NCI-H1436 (cell line): ENCODE measurements around the gene HAGHL.
A peak's percentile ranks its signal among the peaks of the same experiment; 100 is the strongest.

Source experiments
- DNase-seq: peaks from one replicate; lab custom pipeline; 2025; lab: John Stamatoyannopoulos, UW

The HAGHL gene

GRCh38 chr16:726438-727290 lies at the start of gene HAGHL, which contains the start of gene CCDC78:
TSS of gene HAGHL (plus strand) at chr16:727106. CDS start at chr16:727510, 404 bp downstream.
TSS of gene CCDC78 (minus strand) at chr16:726443. CDS start at chr16:726367, 76 bp downstream.
- DNase-seq = peak; percentile 12

GRCh38 chr16:677316-678190 lies 49.4 kb upstream of the HAGHL start:
- peak; percentile 27 for DNase-seq

- DNase-seq = no peak
Measured at GRCh38 chr16:678209-678857, 48.6 kb upstream of the HAGHL start.

- DNase-seq = peak; percentile 74
Measured at GRCh38 chr16:678858-679813, 47.8 kb upstream of the HAGHL start.

GRCh38 chr16:679814-680624 lies 46.9 kb upstream of the HAGHL start, which contains the start of gene STUB1:
TSS of gene STUB1 (plus strand) at chr16:680410. CDS start at chr16:680526, 116 bp downstream.
- DNase-seq = peak; percentile 88

- no peak for DNase-seq
Measured at GRCh38 chr16:680625-680945, 46.3 kb upstream of the HAGHL start.

GRCh38 chr16:680967-681745 lies 45.8 kb upstream of the HAGHL start:
- no peak for DNase-seq

- DNase-seq = no peak
Measured at GRCh38 chr16:681746-682427, 45.0 kb upstream of the HAGHL start.

GRCh38 chr16:682493-683395 lies 44.2 kb upstream of the HAGHL start:
- no peak for DNase-seq

GRCh38 chr16:683396-684070 lies 43.4 kb upstream of the HAGHL start:
- DNase-seq = no peak

GRCh38 chr16:684071-684794 lies 42.7 kb upstream of the HAGHL start, which contains the start of gene JMJD8:
TSS of gene JMJD8 (minus strand) at chr16:684334. CDS start at chr16:684319, 15 bp downstream.
- DNase-seq = peak; percentile 97

- no peak for DNase-seq
Measured at GRCh38 chr16:684961-685696, 41.8 kb upstream of the HAGHL start.

- DNase-seq = no peak
Measured at GRCh38 chr16:685967-686366, 40.9 kb upstream of the HAGHL start.

GRCh38 chr16:686459-687260 lies 40.2 kb upstream of the HAGHL start:
- DNase-seq = no peak

- no peak for DNase-seq
Measured at GRCh38 chr16:687499-687898, 39.4 kb upstream of the HAGHL start.
